GM19099 (cell line): ENCODE results near the gene KCNJ12.

Experiments used
- POLR2A ChIP-seq: IDR thresholded peaks from 3 replicates; pipeline ENCODE4 v1.6.1; 2011; ENCODE audit warnings: low read depth; ENCODE audit not compliant: insufficient read length; ENCODE audit errors: extremely low read depth

The KCNJ12 gene

GRCh38 chr17:21373696-21374440 is 2.3 kb upstream of the KCNJ12 start:
- no peak for TF ChIP-seq POLR2A

- no peak for TF ChIP-seq POLR2A
These were observed 1.6 kb upstream of the KCNJ12 start for GRCh38 chr17:21374441-21375161.

- no peak for TF ChIP-seq POLR2A
These were observed 996 bp upstream of the KCNJ12 start for GRCh38 chr17:21375162-21375560.

GRCh38 chr17:21375757-21376080 is 438 bp upstream of the KCNJ12 start:
- TF ChIP-seq POLR2A = no peak

GRCh38 chr17:21376759-21377690 is 868 bp downstream of the KCNJ12 start:
- TF ChIP-seq POLR2A = no peak

- no peak for TF ChIP-seq POLR2A
These were observed 1.7 kb downstream of the KCNJ12 start for GRCh38 chr17:21377705-21378396.

GRCh38 chr17:21378553-21378952 is 2.4 kb downstream of the KCNJ12 start:
- no peak for TF ChIP-seq POLR2A

GRCh38 chr17:21379080-21379711 is 3.0 kb downstream of the KCNJ12 start:
- TF ChIP-seq POLR2A = no peak

GRCh38 chr17:21380659-21381058 is 4.5 kb downstream of the KCNJ12 start:
- TF ChIP-seq POLR2A = no peak

- no peak for TF ChIP-seq POLR2A
These were observed 5.0 kb downstream of the KCNJ12 start for GRCh38 chr17:21381076-21381706.

GRCh38 chr17:21382560-21383495 is 6.7 kb downstream of the KCNJ12 start:
- TF ChIP-seq POLR2A = no peak

- no peak for TF ChIP-seq POLR2A
These were observed 9.2 kb downstream of the KCNJ12 start for GRCh38 chr17:21385281-21385845.

GRCh38 chr17:21387616-21388015 is 11.5 kb downstream of the KCNJ12 start:
- TF ChIP-seq POLR2A = no peak

GRCh38 chr17:21388066-21388465 is 11.9 kb downstream of the KCNJ12 start:
- no peak for TF ChIP-seq POLR2A
